PC-3 (cell line): ENCODE measurements around the gene INPPL1.

Experiments used
- EZH2 ChIP-seq: fragments of 300-600 bp; sonication (generic); IDR thresholded peaks from one replicate; pipeline ENCODE4 v1.6.1; 2017; ENCODE audit warnings: antibody characterized with exemption, mild to moderate bottlenecking, low read length; ENCODE audit not compliant: unreplicated experiment
- TF ChIP-seq, protein P1 (sequence below): fragments of 300-600 bp; sonication (generic); conservative IDR thresholded peaks from 2 replicates; pipeline ENCODE4 v1.5.1; 2017; ENCODE audit warnings: antibody characterized with exemption, low read depth, mild to moderate bottlenecking, low read length

- TF ChIP-seq, protein P1, sequence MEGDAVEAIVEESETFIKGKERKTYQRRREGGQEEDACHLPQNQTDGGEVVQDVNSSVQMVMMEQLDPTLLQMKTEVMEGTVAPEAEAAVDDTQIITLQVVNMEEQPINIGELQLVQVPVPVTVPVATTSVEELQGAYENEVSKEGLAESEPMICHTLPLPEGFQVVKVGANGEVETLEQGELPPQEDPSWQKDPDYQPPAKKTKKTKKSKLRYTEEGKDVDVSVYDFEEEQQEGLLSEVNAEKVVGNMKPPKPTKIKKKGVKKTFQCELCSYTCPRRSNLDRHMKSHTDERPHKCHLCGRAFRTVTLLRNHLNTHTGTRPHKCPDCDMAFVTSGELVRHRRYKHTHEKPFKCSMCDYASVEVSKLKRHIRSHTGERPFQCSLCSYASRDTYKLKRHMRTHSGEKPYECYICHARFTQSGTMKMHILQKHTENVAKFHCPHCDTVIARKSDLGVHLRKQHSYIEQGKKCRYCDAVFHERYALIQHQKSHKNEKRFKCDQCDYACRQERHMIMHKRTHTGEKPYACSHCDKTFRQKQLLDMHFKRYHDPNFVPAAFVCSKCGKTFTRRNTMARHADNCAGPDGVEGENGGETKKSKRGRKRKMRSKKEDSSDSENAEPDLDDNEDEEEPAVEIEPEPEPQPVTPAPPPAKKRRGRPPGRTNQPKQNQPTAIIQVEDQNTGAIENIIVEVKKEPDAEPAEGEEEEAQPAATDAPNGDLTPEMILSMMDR = no peak
- TF ChIP-seq EZH2 = no peak
Measured at GRCh38 chr11:72233773-72234513, 9.4 kb downstream of the INPPL1 start.
